ENCODE data around the gene HYAL1.
A peak's percentile ranks its signal among the peaks of the same experiment; 100 is the strongest.
"Not testable (repeated sequence)": the region's sequence is repeated elsewhere in the genome, so short reads cannot be mapped to it uniquely, and the experiment has no call there.

The HYAL1 gene

DNA sequence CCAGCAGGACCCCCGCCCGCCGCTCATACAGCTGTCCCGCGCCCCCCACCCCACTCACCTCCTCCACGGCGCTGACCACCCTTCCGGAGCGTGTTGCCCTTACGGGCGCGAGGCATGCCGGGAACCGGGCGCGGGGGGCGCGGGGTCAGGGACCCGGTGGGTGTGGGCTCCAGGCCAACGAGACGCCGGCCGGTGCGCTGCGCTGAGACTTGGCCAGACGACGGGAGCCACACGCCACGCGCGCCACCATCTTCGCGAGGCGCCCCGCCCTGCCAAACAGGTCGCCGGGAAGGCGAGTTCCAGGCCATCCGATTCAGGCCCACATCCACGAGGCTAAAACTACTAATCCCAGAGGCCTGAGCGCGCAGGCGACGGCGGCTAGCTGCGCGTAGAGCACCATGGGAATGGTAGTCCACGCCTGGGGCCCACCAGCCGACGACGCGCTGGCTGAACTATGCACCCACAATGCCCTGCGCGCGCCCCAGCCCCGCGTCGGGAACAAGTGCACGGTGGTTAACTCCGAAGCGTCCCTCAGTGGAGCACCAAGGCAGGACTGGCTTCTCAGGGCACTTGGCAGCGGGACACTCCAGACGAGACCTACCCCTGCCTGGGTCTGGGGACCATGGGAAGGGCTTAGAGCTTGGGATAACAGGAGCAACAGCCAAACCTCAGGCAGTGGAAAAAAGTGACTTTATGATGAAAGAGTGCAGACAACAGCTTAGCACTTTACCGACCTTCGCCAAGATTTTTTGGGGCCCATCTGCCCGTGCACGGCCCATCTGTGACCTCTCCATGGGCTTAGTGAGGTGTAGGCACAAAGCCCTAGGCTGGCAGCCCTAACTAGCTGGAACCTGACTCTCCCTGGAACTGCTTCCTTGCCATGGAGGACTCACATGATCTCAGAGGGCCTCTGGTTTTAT lies 11.0 kb downstream of the HYAL1 start, which contains the start of gene IFRD2:
Gene IFRD2 (minus strand): TSS at position 271 of the 920 bp plus-strand sequence. CDS start 155 bp downstream, at position 116.
- peak; percentile 90 for DNase-seq

DNA sequence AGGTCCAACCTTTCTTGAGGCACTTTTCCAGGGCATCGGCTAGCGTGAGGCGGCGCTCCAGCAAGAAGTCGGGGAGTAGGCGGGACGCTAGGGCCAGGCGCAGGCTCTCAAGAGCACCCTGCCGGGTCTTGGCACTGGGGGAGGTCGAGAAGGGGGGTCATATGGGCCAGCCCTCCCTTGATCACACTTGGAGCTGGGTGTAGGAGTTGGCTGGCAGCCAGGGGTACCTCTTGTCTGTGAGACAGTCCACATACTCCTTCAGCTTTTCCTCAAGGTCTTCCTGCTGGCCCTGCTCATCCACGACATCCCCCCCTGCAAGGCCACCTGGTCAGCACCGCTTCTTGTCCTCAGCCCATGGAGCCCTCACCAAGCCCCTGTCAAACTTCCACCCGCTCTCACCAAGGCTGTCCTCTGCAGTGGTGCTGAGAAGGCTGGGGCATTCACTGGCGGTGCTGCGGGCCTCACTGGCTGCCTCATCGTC lies 13.2 kb downstream of the HYAL1 start:
- DNase-seq = no peak

GRCh38 chr3:50289130-50289529 lies 14.2 kb downstream of the HYAL1 start:
- no peak for DNase-seq

- no peak for DNase-seq
Measured at GRCh38 chr3:50288387-50289007, 14.9 kb downstream of the HYAL1 start.

DNA sequence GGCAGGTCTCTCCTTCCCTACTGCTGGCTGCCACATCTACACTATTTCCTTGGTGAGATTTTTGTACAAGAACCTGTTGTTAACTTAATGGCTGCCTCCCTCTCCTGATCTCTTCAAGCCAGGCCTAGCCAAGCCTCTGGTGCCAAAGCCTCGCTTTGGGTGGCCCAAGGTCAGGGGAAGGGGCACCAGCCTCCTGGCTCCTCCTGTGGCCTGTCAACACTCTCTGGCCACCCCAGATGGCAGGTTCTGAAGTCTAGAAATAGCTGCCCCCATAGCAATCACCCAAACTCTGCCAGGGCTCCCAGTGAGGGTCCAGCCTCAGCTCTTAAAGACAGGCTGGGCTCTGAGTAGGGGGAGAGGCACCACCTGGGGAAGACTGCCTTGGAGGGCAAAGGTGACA lies 16.1 kb downstream of the HYAL1 start:
- no peak for DNase-seq

DNA sequence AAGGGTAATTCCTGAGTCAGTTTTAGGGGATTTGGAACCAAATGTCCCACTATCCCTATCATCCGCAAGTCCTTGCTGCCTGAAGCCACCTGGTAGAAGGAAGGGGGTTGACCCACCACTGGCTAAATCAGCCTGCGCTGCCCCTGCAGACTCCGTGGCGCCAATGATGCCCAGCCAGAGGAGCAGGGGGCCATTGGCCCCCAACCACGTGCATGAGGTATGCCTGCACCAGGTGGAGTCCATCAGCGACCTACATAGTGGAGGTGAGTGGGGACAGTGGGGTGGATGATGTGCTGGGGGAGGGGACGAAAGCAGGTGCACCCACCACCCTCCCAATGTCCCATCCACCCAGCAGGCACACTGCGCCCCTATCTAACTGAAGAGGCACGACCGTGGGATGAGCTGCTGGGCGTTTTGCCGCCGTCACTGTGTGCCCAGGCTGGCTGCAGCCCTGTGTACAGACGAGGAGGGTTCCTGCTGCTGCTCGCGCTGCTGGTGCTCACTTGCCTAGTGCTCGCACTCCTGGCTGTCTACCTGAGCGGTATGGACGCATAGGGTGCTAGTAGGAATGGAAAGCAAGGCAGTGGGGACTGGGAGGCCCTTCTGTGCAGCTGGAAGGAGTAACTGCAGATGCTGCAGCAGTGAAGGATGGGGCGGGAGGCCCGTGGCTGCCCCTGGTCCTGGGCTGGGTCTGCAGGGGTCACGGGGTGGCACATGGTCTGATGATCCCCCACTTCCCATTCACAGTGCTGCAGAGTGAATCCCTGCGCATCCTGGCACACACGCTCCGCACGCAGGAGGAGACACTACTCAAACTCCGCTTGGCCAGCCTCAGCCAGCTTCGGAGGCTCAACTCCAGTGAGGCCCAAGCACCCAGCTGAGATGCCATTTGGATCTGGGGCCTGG lies 16.8 kb downstream of the HYAL1 start:
- no peak for DNase-seq

GRCh38 chr3:50284121-50284520 lies 19.3 kb downstream of the HYAL1 start:
- DNase-seq = not testable (repeated sequence)

DNA sequence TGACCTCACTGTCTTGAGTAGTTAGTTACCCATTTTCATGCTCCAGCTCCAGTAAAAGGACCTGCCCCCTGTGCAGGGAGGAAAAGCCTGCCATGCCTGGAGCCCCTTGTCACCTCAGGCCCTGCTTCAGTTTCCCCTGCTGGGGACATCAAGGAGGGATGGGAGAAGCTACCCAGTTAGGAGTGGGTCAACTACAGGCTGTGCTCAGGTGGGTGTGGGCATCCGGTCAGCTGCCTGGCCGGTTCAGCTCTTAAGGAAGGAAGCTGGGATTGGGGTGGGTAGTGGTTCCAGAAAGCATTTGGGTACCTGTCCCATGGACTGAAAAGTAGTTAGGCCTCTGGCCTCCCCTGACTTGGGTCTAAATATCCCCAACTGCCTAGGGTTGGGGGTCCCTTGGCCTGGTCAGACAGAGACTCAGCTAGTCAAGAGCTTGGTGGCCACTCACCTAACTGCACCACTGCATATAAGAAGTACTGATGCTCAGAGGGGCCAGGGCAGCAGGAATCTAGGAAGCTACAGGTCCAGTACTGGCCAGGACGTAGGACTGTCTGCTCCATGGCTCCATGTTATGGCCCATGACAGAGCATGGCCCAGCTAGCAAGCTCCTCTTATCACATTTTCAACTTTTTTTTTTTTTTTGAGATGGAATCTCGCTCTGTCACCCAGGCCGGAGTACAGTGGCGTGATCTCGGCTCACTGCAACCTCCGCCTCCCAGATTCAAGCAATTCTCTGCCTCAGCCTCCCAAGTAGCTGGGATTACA lies 23.9 kb downstream of the HYAL1 start:
- no peak for DNase-seq

DNA sequence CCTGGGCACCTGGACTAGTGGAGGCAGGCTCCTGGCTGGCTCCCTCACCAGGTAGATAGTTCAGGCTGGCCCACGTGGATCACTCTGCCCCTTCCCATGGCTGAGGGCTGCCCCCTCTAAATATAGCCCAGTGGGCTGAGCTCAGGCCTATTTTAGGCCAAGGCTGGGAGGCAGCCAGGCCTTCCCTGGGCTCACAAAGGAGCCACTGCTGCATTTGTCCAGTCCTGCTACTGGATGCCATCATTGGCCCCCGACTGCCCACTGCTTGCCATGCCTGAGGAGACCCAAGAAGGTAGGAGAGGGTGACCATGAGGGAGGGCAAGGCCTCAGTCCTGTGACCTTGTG lies 24.5 kb downstream of the HYAL1 start, which contains the start of gene LSMEM2:
Gene LSMEM2 (plus strand): TSS at position 208 of the 345 bp plus-strand sequence. CDS start 27 bp downstream, at position 235.
- DNase-seq = no peak

GRCh38 chr3:50278123-50278879 lies 25.1 kb downstream of the HYAL1 start:
- no peak for DNase-seq

DNA sequence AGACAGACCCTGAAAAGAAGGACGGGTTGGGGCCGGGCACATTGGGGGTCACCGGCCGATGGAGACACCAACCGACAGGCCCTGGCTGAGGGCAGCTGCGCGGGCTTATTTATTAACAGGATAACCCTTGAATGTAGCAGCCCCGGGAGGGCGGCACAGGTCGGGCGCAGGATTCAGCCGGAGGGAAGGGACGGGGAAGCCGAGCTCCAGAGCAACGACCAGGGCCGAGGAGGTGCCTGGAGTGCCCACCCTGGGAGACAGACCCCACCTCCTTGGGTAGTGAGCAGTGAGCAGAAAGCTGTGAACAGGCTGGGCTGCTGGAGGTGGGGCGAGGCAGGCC lies 26.6 kb downstream of the HYAL1 start:
- DNase-seq = no peak

- DNase-seq = no peak
Measured at GRCh38 chr3:50275996-50276761, 27.2 kb downstream of the HYAL1 start.

DNA sequence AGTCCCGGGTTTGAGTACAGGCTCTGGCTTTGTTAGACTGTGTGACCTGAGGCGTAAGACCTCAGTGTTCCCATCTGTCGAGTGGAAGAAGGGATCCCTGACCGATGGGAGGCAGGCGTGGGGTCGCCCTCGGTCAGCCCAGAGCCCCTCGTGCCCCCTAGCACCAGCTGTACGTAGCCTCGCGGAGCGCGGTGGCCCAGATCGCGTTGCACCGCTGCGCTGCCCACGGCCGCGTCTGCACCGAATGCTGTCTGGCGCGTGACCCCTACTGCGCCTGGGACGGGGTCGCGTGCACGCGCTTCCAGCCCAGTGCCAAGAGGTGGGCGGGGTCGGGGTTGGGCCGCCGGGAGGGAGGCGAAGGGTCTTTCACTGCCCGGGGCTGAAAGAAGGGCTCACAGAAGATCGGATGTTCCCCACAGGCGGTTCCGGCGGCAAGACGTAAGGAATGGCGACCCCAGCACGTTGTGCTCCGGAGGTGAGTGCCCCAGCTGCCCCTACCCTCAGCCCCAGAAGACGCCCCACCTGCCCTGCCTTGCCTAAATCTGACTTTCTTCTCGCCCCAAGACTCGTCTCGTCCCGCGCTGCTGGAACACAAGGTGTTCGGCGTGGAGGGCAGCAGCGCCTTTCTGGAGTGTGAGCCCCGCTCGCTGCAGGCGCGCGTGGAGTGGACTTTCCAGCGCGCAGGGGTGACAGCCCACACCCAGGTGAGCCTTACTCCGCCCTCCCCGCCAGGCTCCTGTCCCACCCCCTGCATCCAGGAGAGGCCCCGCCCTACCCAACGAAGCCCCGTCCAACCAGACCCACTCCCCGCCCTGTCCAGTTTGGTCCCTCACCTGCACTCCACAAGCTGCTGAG lies 28.0 kb downstream of the HYAL1 start:
- no peak for DNase-seq

GRCh38 chr3:50274371-50275104 lies 28.8 kb downstream of the HYAL1 start:
- DNase-seq = no peak

DNA sequence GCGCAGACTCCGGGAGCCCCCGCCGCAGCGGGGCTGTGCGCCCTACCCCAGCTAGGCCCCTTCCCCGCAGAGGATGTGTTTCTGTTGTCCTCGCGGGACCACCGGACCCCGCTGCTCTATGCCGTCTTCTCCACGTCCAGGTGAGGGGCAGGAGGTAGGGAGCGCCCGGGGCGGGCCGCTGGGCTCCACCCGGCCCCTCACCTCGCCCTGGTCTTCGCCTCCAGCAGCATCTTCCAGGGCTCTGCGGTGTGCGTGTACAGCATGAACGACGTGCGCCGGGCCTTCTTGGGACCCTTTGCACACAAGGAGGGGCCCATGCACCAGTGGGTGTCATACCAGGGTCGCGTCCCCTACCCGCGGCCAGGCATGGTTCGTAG lies 29.7 kb downstream of the HYAL1 start:
- DNase-seq = no peak

GRCh38 chr3:50272911-50273688 lies 30.3 kb downstream of the HYAL1 start:
- no peak for DNase-seq

- not testable (repeated sequence) for DNase-seq
Measured at GRCh38 chr3:50272538-50272910, 30.9 kb downstream of the HYAL1 start.

DNA sequence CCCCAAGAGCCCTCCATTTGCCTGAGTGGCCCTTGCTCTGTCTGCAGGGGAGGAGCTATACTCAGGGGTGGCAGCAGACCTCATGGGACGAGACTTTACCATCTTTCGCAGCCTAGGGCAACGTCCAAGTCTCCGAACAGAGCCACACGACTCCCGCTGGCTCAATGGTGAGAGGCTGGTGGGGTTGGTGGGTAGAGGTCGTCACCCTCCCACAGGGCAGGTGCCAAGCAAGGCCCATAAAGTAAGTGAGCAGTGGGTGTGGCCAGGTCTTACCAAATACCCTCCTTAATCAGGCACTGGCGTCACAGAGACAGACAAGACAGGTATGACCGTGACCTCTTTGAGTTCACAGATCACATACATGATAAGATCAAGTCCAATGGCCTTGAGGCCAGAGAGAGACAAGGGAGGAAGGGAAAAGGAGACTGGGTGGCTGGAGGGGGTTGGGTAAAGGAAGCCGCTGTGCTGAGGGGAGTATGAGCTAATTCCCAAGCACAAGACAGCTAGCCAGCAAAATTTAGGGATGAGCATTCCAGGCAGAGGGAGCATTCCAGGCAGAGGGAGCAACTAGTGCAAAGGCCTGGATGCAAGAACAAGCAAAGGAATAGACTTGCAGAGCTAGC lies 31.9 kb downstream of the HYAL1 start:
- no peak for DNase-seq

Data from NCI-H524 treated with DMSO at 0.1 percent for 48 hours (cell line).